HCT116 (cell line): ENCODE measurements around the gene UPK3BL1.
"Not testable (repeated sequence)": the region's sequence is repeated elsewhere in the genome, so short reads cannot be mapped to it uniquely, and the experiment has no call there.

Experiments used
- ATF3 ChIP-seq: IDR thresholded peaks from 2 replicates; pipeline ENCODE4 v1.6.1; 2012
- CTCF ChIP-seq, 3 experiments: fragments of 200-600 bp in 1 of 3; sonication (generic) in 1 of 3; IDR thresholded peaks in 2 of 3; conservative IDR thresholded peaks in 1 of 3; 2 replicates each; pipeline ENCODE4 v1.5.1; 2012 to 2017; ENCODE audit warnings: low read depth in 2 of 3, low read length in 2 of 3, antibody characterized with exemption in 1 of 3, borderline replicate concordance in 1 of 3, control low read depth in 1 of 3, mild to moderate bottlenecking in 1 of 3, mixed read lengths in 1 of 3, mixed run types in 1 of 3, moderate library complexity in 1 of 3; ENCODE audit not compliant: insufficient read depth in 1 of 3
- EGR1 ChIP-seq: IDR thresholded peaks from 2 replicates; pipeline ENCODE4 v1.6.1; 2012; ENCODE audit warnings: low read depth
- EZH2 ChIP-seq: fragments of 200-600 bp; sonication (generic); IDR thresholded peaks from 2 replicates; pipeline ENCODE4 v1.6.1; 2017; ENCODE audit warnings: antibody characterized with exemption, mixed run types
- POLR2AphosphoS5 ChIP-seq: IDR thresholded peaks from 2 replicates; pipeline ENCODE4 v1.6.1; 2011; ENCODE audit warnings: mild to moderate bottlenecking, low read depth, low read length, moderate library complexity
- TF ChIP-seq, protein P1 (sequence below): IDR thresholded peaks from 2 replicates; pipeline ENCODE4 v1.6.1; 2012; ENCODE audit warnings: low read depth

DNA sequence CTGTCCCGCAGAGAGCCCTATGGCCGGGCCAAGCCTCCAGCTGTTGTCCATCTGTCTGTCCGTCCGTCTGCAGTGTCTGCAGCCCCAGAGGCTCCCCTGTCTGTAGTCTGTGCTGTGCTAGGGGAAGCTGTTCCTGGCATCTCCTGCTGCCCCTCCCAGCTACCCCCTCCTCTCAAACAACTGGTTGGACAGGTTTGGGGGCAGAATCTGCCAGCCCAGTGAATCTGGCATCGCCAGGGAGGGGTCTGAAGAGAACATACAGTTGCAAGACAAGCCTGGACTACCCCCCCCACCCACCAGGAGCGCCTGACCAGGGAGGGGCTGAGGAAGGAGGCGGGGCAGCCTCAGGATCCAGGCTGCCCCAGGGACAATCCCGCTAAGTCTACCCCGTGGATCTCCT is at the start of gene UPK3BL1:
- not testable (repeated sequence) for TF ChIP-seq CTCF (IDR thresholded peaks at IDR 0.05 in 2 of 3, conservative IDR thresholded peaks at IDR 0.05 in 1 of 3; ENCODE audit: borderline replicate concordance in 1 of 3, insufficient read depth in 1 of 3, low read depth in 2 of 3, low read length in 2 of 3); EZH2; ATF3; POLR2AphosphoS5; EGR1
- TF ChIP-seq, protein P1, sequence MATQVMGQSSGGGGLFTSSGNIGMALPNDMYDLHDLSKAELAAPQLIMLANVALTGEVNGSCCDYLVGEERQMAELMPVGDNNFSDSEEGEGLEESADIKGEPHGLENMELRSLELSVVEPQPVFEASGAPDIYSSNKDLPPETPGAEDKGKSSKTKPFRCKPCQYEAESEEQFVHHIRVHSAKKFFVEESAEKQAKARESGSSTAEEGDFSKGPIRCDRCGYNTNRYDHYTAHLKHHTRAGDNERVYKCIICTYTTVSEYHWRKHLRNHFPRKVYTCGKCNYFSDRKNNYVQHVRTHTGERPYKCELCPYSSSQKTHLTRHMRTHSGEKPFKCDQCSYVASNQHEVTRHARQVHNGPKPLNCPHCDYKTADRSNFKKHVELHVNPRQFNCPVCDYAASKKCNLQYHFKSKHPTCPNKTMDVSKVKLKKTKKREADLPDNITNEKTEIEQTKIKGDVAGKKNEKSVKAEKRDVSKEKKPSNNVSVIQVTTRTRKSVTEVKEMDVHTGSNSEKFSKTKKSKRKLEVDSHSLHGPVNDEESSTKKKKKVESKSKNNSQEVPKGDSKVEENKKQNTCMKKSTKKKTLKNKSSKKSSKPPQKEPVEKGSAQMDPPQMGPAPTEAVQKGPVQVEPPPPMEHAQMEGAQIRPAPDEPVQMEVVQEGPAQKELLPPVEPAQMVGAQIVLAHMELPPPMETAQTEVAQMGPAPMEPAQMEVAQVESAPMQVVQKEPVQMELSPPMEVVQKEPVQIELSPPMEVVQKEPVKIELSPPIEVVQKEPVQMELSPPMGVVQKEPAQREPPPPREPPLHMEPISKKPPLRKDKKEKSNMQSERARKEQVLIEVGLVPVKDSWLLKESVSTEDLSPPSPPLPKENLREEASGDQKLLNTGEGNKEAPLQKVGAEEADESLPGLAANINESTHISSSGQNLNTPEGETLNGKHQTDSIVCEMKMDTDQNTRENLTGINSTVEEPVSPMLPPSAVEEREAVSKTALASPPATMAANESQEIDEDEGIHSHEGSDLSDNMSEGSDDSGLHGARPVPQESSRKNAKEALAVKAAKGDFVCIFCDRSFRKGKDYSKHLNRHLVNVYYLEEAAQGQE = not testable (repeated sequence)
